Measurements from ENCODE around the gene PIEZO2.

DNA sequence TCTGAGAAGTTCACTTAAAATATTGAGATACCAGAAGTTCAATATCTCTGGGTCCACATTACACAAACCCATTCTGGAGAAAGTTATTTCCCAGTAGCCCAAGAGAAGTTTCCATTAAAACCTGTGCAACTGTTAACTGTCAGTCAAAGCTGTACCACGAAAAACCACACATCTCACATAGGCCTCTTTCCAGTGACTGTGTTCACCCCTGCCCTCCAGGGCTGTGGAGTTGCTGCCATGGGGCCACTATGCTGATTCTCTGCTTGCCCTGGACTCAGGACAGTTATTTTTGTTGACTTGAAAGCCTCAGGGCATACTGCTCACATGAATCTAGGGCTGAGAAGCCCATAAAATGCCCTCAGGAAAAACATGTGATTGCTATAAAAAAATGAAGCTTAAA is 153.8 kb downstream of the PIEZO2 start:
- TF ChIP-seq, protein P1, sequence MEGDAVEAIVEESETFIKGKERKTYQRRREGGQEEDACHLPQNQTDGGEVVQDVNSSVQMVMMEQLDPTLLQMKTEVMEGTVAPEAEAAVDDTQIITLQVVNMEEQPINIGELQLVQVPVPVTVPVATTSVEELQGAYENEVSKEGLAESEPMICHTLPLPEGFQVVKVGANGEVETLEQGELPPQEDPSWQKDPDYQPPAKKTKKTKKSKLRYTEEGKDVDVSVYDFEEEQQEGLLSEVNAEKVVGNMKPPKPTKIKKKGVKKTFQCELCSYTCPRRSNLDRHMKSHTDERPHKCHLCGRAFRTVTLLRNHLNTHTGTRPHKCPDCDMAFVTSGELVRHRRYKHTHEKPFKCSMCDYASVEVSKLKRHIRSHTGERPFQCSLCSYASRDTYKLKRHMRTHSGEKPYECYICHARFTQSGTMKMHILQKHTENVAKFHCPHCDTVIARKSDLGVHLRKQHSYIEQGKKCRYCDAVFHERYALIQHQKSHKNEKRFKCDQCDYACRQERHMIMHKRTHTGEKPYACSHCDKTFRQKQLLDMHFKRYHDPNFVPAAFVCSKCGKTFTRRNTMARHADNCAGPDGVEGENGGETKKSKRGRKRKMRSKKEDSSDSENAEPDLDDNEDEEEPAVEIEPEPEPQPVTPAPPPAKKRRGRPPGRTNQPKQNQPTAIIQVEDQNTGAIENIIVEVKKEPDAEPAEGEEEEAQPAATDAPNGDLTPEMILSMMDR (IDR thresholded peaks at IDR 0.05) = no peak
- no peak for TF ChIP-seq POLR2A (IDR thresholded peaks at IDR 0.05; ENCODE audit: low read depth)
